ENCODE results near the gene TNFRSF9.
"Not testable (repeated sequence)": the region's sequence is repeated elsewhere in the genome, so short reads cannot be mapped to it uniquely, and the experiment has no call there.

TNFRSF9 gene

GRCh38 chr1:7940745-7941436 lies at the start of gene TNFRSF9:
TNFRSF9 (minus strand) TSS chr1:7940839; CDS start chr1:7939994, 845 bp downstream.
- DNase-seq, result no peak
- in situ Hi-C loops (cut with MboI; ENCODE audit: low pct_unique_long_range_greater_than_20kb, low sequenced_read_pairs), result no loop called here

GRCh38 chr1:7989762-7990428 lies 49.3 kb upstream of the TNFRSF9 start:
- in situ Hi-C loops (cut with MboI; ENCODE audit: low pct_unique_long_range_greater_than_20kb, low sequenced_read_pairs), result no loop called here
- DNase-seq, result no peak

GRCh38 chr1:7988576-7988975 lies 47.9 kb upstream of the TNFRSF9 start:
- no peak for DNase-seq
- in situ Hi-C loops (cut with MboI; ENCODE audit: low pct_unique_long_range_greater_than_20kb, low sequenced_read_pairs), result no loop called here

- DNase-seq, result no peak
- in situ Hi-C loops (cut with MboI; ENCODE audit: low pct_unique_long_range_greater_than_20kb, low sequenced_read_pairs), result no loop called here
Measured at GRCh38 chr1:7987528-7987927, 46.9 kb upstream of the TNFRSF9 start.

GRCh38 chr1:7985851-7986612 lies 45.4 kb upstream of the TNFRSF9 start:
- in situ Hi-C loops (cut with MboI; ENCODE audit: low pct_unique_long_range_greater_than_20kb, low sequenced_read_pairs), result no loop called here
- no peak for DNase-seq

- DNase-seq, result no peak
- in situ Hi-C loops (cut with MboI; ENCODE audit: low pct_unique_long_range_greater_than_20kb, low sequenced_read_pairs), result no loop called here
Measured at GRCh38 chr1:7984811-7985210, 44.2 kb upstream of the TNFRSF9 start.

- in situ Hi-C loops (cut with MboI; ENCODE audit: low pct_unique_long_range_greater_than_20kb, low sequenced_read_pairs), result no loop called here
- DNase-seq, result no peak
Measured at GRCh38 chr1:7983086-7983778, 42.6 kb upstream of the TNFRSF9 start.

- in situ Hi-C loops (cut with MboI; ENCODE audit: low pct_unique_long_range_greater_than_20kb, low sequenced_read_pairs), result no loop called here
- DNase-seq, result no peak
Measured at GRCh38 chr1:7980984-7981383, 40.3 kb upstream of the TNFRSF9 start.

- in situ Hi-C loops (cut with MboI; ENCODE audit: low pct_unique_long_range_greater_than_20kb, low sequenced_read_pairs), result no loop called here
- peak; percentile 66 for DNase-seq
Measured at GRCh38 chr1:7975212-7975865, 34.7 kb upstream of the TNFRSF9 start.

GRCh38 chr1:7973086-7973485 lies 32.4 kb upstream of the TNFRSF9 start:
- DNase-seq, result no peak
- in situ Hi-C loops (cut with MboI; ENCODE audit: low pct_unique_long_range_greater_than_20kb, low sequenced_read_pairs), result no loop called here

GRCh38 chr1:7972285-7972684 lies 31.6 kb upstream of the TNFRSF9 start:
- in situ Hi-C loops (cut with MboI; ENCODE audit: low pct_unique_long_range_greater_than_20kb, low sequenced_read_pairs), result no loop called here

GRCh38 chr1:7971024-7971423 lies 30.4 kb upstream of the TNFRSF9 start:
- no peak for DNase-seq
- in situ Hi-C loops (cut with MboI; ENCODE audit: low pct_unique_long_range_greater_than_20kb, low sequenced_read_pairs), result no loop called here

More at GRCh38 chr1:7972285-7972684, 31.6 kb upstream of the TNFRSF9 start:
- no peak for DNase-seq

- in situ Hi-C loops (cut with MboI; ENCODE audit: low pct_unique_long_range_greater_than_20kb, low sequenced_read_pairs), result no loop called here
- DNase-seq, result peak; percentile 11
Measured at GRCh38 chr1:7970246-7970645, 29.6 kb upstream of the TNFRSF9 start.

GRCh38 chr1:7967651-7968050 lies 27.0 kb upstream of the TNFRSF9 start:
- in situ Hi-C loops (cut with MboI; ENCODE audit: low pct_unique_long_range_greater_than_20kb, low sequenced_read_pairs), result no loop called here
- DNase-seq, result no peak

GRCh38 chr1:7967196-7967595 lies 26.6 kb upstream of the TNFRSF9 start:
- no peak for DNase-seq
- in situ Hi-C loops (cut with MboI; ENCODE audit: low pct_unique_long_range_greater_than_20kb, low sequenced_read_pairs), result no loop called here

GRCh38 chr1:7964476-7964875 lies 23.8 kb upstream of the TNFRSF9 start:
- in situ Hi-C loops (cut with MboI; ENCODE audit: low pct_unique_long_range_greater_than_20kb, low sequenced_read_pairs), result no loop called here
- DNase-seq, result no peak

GRCh38 chr1:7963841-7964240 lies 23.2 kb upstream of the TNFRSF9 start:
- DNase-seq; in situ Hi-C loops (cut with MboI; ENCODE audit: low pct_unique_long_range_greater_than_20kb, low sequenced_read_pairs): not testable (repeated sequence)

GRCh38 chr1:7963378-7963730 lies 22.7 kb upstream of the TNFRSF9 start:
- in situ Hi-C loops (cut with MboI; ENCODE audit: low pct_unique_long_range_greater_than_20kb, low sequenced_read_pairs), result not testable (repeated sequence)

More at GRCh38 chr1:7963378-7963730, 22.7 kb upstream of the TNFRSF9 start:
- not testable (repeated sequence) for DNase-seq

Data from KBM-7 (cell line).